Effector memory CD8-positive, alpha-beta T cell (primary cell): Measurements from ENCODE around the gene CCDC149.

Source experiments
- ATAC-seq: fragments of 150-1000 bp; cut with Tn5 transposase; replicated peaks from 2 replicates; pipeline ENCODE4 v1.10.0; 2021; ENCODE audit warnings: mild to moderate bottlenecking, moderate library complexity
- DNase-seq, 3 experiments: peaks; one replicate each; pipeline ENCODE4 v3.0.0; 2021
- H3K27ac Mint-ChIP-seq, 2 donors: one replicate each; pipeline ENCODE4 v1.8.0; 2022; ENCODE audit warnings: mild to moderate bottlenecking in 2 of 2, mixed read lengths in 2 of 2, moderate library complexity in 2 of 2
- H3K27me3 Mint-ChIP-seq, 2 donors: one replicate each; pipeline ENCODE4 v1.8.0; 2022; ENCODE audit warnings: mixed read lengths in 2 of 2
- H3K36me3 Mint-ChIP-seq: one replicate; pipeline ENCODE4 v1.8.0; 2022; ENCODE audit warnings: mild to moderate bottlenecking, moderate library complexity, mixed read lengths; ENCODE audit not compliant: insufficient read depth
- H3K4me1 Mint-ChIP-seq, 2 donors: one replicate each; pipeline ENCODE4 v1.8.0; 2022; ENCODE audit warnings: low read depth in 2 of 2, mixed read lengths in 2 of 2
- H3K4me3 Mint-ChIP-seq, 2 donors: one replicate each; pipeline ENCODE4 v1.8.0; 2022; ENCODE audit warnings: mild to moderate bottlenecking in 2 of 2, mixed read lengths in 2 of 2, moderate library complexity in 2 of 2
- H3K9me3 Mint-ChIP-seq, 2 donors: one replicate each; pipeline ENCODE4 v1.8.0; 2022; ENCODE audit warnings: mixed read lengths in 2 of 2

The CCDC149 gene

GRCh38 chr4:24885342-24885741 is 27.5 kb downstream of the CCDC149 start:
- H3K27me3 Mint-ChIP-seq = peaks cover 0 to 10% of the 10 kb centered on the region in 2 donors
- no peak overlapping the region for H3K4me3 Mint-ChIP-seq
- ATAC-seq = no peak
- H3K36me3 Mint-ChIP-seq = no peaks in the 10 kb centered on the region
- no peaks in the 10 kb centered on the region for H3K9me3 Mint-ChIP-seq
- DNase-seq = no peak
- H3K4me1 Mint-ChIP-seq = no peaks in the 10 kb centered on the region
- H3K27ac Mint-ChIP-seq = no peak overlapping the region

DNA sequence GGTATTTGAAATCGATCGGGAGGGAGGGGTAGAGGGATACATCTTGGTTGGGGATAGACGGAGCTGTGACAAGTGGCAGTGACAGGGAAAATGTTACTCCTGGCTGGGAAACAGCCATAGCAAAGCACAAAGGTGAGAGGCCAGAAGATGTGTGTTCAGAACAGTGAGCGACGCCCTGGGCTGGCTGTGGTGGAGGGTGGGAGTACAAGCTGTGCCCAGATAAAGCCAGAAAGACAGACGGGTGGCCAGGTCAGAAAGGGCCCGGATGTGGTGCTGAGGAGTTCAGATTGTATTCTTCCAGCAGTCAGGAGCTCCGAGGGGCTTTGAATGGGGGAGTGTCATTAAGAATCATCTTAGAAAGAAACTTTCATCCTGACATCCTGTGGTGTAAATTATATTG is 27.9 kb downstream of the CCDC149 start:
- Mint-ChIP-seq H3K27ac (no peak overlapping the region), H3K27me3 (peaks cover 0 to 10% of the 10 kb centered on the region in 2 donors), H3K4me3 (no peak overlapping the region), H3K4me1 (no peaks in the 10 kb centered on the region), H3K9me3 (no peaks in the 10 kb centered on the region), H3K36me3 (no peaks in the 10 kb centered on the region)
- no peak for DNase-seq
- ATAC-seq = no peak

DNA sequence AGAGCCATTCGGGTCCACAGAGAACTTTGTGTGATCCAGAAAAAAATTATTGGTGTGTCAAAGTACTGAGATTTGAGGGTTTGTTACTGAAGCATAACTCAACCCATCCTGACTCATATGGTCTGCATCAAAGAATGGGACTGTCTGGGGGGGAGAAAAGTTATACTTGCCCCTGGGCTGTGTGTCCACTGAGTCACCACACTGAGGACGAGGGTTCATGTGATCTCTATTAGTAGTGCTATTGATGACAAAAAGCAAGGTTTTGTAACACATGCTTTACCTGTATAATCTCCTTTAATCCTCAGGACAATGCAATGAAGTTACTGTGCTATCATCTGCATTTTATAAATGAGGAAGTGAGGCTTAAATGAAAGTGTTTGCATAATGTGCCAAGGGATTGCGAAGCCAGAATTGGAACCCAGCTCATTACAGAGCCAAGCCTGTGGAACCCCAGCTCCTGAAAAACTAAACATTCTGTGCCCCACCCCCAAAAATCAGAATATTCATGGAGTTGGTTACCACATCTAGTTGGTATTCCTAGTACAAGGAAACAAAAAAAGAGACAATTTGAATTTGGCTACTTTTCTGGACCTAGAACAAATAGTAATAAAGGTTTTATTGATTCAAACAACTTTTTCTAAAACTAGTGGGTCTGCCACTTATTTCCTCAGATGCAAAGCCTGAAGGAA is 31.2 kb downstream of the CCDC149 start:
- Mint-ChIP-seq H3K9me3 (no peaks in the 10 kb centered on the region), H3K36me3 (no peaks in the 10 kb centered on the region), H3K27me3 (peaks cover 0 to 7% of the 10 kb centered on the region in 2 donors), H3K27ac (no peak overlapping the region), H3K4me3 (no peak overlapping the region), H3K4me1 (no peaks in the 10 kb centered on the region)
- DNase-seq (no peak), ATAC-seq (no peak)

DNA sequence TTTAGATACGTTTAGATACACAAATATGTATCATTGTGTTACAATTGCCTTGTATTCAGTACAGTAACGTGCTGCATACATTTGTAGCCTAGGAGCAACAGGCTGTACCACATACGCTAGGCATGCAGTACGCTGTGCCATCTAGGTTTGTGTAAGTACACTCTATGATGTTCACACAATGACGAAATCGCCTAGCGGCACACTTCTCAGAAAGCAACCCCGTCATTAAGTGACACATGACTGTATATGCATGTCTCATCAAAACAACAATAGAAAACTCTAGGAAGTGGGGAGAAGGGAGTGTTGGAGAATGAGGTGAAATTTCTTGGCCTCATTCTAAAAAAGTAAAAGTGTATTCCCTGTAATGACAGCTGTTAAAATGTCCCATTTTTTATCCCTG is 32.7 kb downstream of the CCDC149 start:
- ATAC-seq = no peak

GRCh38 chr4:24878636-24879016 is 34.2 kb downstream of the CCDC149 start:
- Mint-ChIP-seq H3K4me1 (no peaks in the 10 kb centered on the region), H3K36me3 (no peaks in the 10 kb centered on the region), H3K9me3 (no peaks in the 10 kb centered on the region), H3K27ac (no peak overlapping the region), H3K27me3 (peaks cover 0 to 7% of the 10 kb centered on the region in 2 donors), H3K4me3 (no peak overlapping the region)
- ATAC-seq (no peak), DNase-seq (no peak)

More for the DNA sequence above, 32.7 kb downstream of the CCDC149 start:
- no peak for DNase-seq
- Mint-ChIP-seq H3K4me1 (no peaks in the 10 kb centered on the region), H3K9me3 (no peaks in the 10 kb centered on the region), H3K36me3 (no peaks in the 10 kb centered on the region), H3K27me3 (peaks cover 0 to 7% of the 10 kb centered on the region in 2 donors), H3K27ac (no peak overlapping the region), H3K4me3 (no peak overlapping the region)

- Mint-ChIP-seq H3K27ac (no peak overlapping the region), H3K36me3 (no peaks in the 10 kb centered on the region), H3K9me3 (peaks cover 0 to 2% of the 10 kb centered on the region in 2 donors), H3K27me3 (peaks cover 0 to 7% of the 10 kb centered on the region in 2 donors), H3K4me3 (no peak overlapping the region), H3K4me1 (no peaks in the 10 kb centered on the region)
- DNase-seq (no peak), ATAC-seq (no peak)
These were observed 34.8 kb downstream of the CCDC149 start for GRCh38 chr4:24877868-24878635.

DNA sequence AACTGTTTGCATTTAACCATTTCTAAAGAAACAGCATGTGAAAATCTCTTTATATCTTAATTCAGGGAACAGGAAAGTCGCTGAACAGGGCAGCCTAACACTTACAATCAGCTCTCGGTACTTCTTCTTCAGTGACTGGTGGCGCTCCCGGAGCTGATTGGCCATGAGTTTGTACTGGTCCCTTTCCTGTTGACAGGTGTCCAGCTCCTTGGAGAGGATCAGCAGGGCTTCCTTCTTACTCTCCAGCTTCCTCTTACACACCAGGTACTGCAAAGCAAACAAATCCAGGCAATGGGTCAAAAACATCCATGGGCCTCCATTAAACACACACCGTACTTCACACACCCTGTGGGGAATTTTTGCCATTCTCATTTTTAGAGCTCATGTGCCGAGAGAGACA is 36.4 kb downstream of the CCDC149 start:
- ATAC-seq (no peak), DNase-seq (no peak)
- H3K36me3 Mint-ChIP-seq = no peaks in the 10 kb centered on the region
- no peak overlapping the region for H3K27ac Mint-ChIP-seq
- H3K9me3 Mint-ChIP-seq = peaks cover 0 to 2% of the 10 kb centered on the region in 2 donors
- H3K4me3 Mint-ChIP-seq = no peak overlapping the region
- H3K4me1 Mint-ChIP-seq = no peaks in the 10 kb centered on the region
- peaks cover 0 to 7% of the 10 kb centered on the region in 2 donors for H3K27me3 Mint-ChIP-seq

- Mint-ChIP-seq H3K27ac (no peak overlapping the region), H3K36me3 (no peaks in the 10 kb centered on the region), H3K4me3 (no peak overlapping the region), H3K9me3 (peaks cover 0 to 2% of the 10 kb centered on the region in 2 donors), H3K4me1 (no peaks in the 10 kb centered on the region), H3K27me3 (peaks cover 0 to 3% of the 10 kb centered on the region in 2 donors)
- ATAC-seq = no peak
- DNase-seq = no peak
These were observed 40.1 kb downstream of the CCDC149 start for GRCh38 chr4:24872720-24873119.

GRCh38 chr4:24871210-24871609 is 41.6 kb downstream of the CCDC149 start:
- Mint-ChIP-seq H3K36me3 (no peaks in the 10 kb centered on the region), H3K9me3 (peaks cover 0 to 2% of the 10 kb centered on the region in 2 donors), H3K27me3 (no peaks in the 10 kb centered on the region), H3K4me1 (no peaks in the 10 kb centered on the region), H3K27ac (no peak overlapping the region), H3K4me3 (no peak overlapping the region)
- DNase-seq (no peak), ATAC-seq (no peak)

GRCh38 chr4:24867766-24868296 is 45.0 kb downstream of the CCDC149 start:
- no peak overlapping the region for H3K4me3 Mint-ChIP-seq
- H3K27ac Mint-ChIP-seq = no peak overlapping the region
- no peak for ATAC-seq
- H3K27me3 Mint-ChIP-seq = no peaks in the 10 kb centered on the region
- peaks cover 0 to 2% of the 10 kb centered on the region in 2 donors for H3K9me3 Mint-ChIP-seq
- DNase-seq = no peak
- H3K4me1 Mint-ChIP-seq = no peaks in the 10 kb centered on the region
- H3K36me3 Mint-ChIP-seq = no peaks in the 10 kb centered on the region

DNA sequence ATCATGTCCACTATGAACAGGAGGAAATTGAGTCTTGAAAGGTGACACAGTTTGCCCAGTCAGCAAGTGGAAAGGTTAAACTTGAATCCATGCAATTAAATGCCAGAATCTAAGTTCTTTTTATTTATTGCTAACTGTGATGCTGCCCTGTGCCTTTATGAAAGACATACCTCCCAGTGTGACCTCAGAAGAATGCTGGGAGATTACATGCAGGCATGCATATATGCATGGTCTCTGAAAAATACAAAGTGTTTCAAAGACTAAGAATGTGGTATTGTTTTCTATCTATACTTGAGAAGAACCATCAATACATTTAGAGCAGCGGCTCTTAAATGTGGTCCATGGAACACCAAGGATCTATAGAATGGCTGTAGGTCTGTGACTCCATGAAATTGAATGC is 45.6 kb downstream of the CCDC149 start:
- Mint-ChIP-seq H3K27ac (no peak overlapping the region), H3K36me3 (no peaks in the 10 kb centered on the region), H3K9me3 (peaks cover 0 to 2% of the 10 kb centered on the region in 2 donors), H3K4me1 (no peaks in the 10 kb centered on the region), H3K27me3 (no peaks in the 10 kb centered on the region), H3K4me3 (no peak overlapping the region)
- ATAC-seq (no peak), DNase-seq (no peak)

DNA sequence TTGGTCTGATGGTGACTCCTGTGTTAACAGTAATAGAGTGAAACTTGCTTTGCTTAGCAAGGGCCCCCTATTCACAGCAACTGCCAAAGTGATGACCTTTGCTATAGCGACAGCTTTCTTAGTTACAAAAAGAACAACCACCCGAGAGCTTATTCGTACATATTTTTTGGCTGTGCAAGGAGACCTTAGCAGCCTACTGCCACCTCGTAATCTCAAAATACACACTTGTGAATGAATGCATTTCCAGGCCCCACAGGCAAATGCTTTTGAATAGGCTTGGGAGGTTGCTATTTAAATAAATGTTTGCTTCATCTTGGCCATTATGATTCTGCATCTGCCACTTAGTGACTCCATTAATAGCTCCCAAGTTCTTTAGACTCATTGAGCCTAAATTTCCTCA is 47.4 kb downstream of the CCDC149 start:
- Mint-ChIP-seq H3K4me3 (no peak overlapping the region), H3K27ac (no peak overlapping the region), H3K9me3 (peaks cover 0 to 2% of the 10 kb centered on the region in 2 donors), H3K36me3 (no peaks in the 10 kb centered on the region), H3K27me3 (peaks cover 0 to under 1% of the 10 kb centered on the region in 2 donors), H3K4me1 (no peaks in the 10 kb centered on the region)
- no peak for ATAC-seq
- no peak for DNase-seq

GRCh38 chr4:24863799-24864198 is 49.0 kb downstream of the CCDC149 start:
- no peak overlapping the region for H3K4me3 Mint-ChIP-seq
- no peak overlapping the region for H3K27ac Mint-ChIP-seq
- no peak for DNase-seq
- ATAC-seq = no peak
- H3K36me3 Mint-ChIP-seq = no peaks in the 10 kb centered on the region
- peaks cover 0 to 15% of the 10 kb centered on the region in 2 donors for H3K27me3 Mint-ChIP-seq
- peaks cover 0 to 2% of the 10 kb centered on the region in 2 donors for H3K9me3 Mint-ChIP-seq
- no peaks in the 10 kb centered on the region for H3K4me1 Mint-ChIP-seq
